GM21381 (cell line): Measurements from ENCODE around the gene UGT1A6.
"Not testable (repeated sequence)": the region's sequence is repeated elsewhere in the genome, so short reads cannot be mapped to it uniquely, and the experiment has no call there.

Experiments
- ATAC-seq: cut with Tn5 transposase; IDR thresholded peaks from one replicate; pipeline ENCODE4 v1.9.1; 2021; ENCODE audit warnings: mild to moderate bottlenecking, moderate library complexity; ENCODE audit not compliant: unreplicated experiment

UGT1A6 gene

GRCh38 chr2:233684640-233685039 is 8.1 kb upstream of the UGT1A6 start:
- no peak for ATAC-seq

GRCh38 chr2:233686928-233687327 is 5.8 kb upstream of the UGT1A6 start:
- ATAC-seq, result no peak

GRCh38 chr2:233688341-233688740 is 4.3 kb upstream of the UGT1A6 start:
- no peak for ATAC-seq

- no peak for ATAC-seq
Measured at GRCh38 chr2:233689031-233689430, 3.7 kb upstream of the UGT1A6 start.

- ATAC-seq, result no peak
Measured at GRCh38 chr2:233689501-233689900, 3.2 kb upstream of the UGT1A6 start.

- ATAC-seq, result no peak
Measured at GRCh38 chr2:233690444-233690843, 2.2 kb upstream of the UGT1A6 start.

GRCh38 chr2:233691443-233692433 is 952 bp upstream of the UGT1A6 start:
- ATAC-seq, result no peak

GRCh38 chr2:233693963-233694362 is 1.3 kb downstream of the UGT1A6 start:
- no peak for ATAC-seq

- ATAC-seq, result no peak
Measured at GRCh38 chr2:233698740-233699139, 6.0 kb downstream of the UGT1A6 start.

- no peak for ATAC-seq
Measured at GRCh38 chr2:233699424-233700027, 6.8 kb downstream of the UGT1A6 start.

GRCh38 chr2:233700028-233700635 is 7.4 kb downstream of the UGT1A6 start:
- ATAC-seq, result no peak

- not testable (repeated sequence) for ATAC-seq
Measured at GRCh38 chr2:233700842-233701241, 8.2 kb downstream of the UGT1A6 start.

GRCh38 chr2:233702238-233702637 is 9.5 kb downstream of the UGT1A6 start:
- no peak for ATAC-seq

- ATAC-seq, result no peak
Measured at GRCh38 chr2:233705911-233706506, 13.3 kb downstream of the UGT1A6 start.

GRCh38 chr2:233706720-233707119 is 14.0 kb downstream of the UGT1A6 start:
- ATAC-seq, result no peak

GRCh38 chr2:233707940-233708644 is 15.4 kb downstream of the UGT1A6 start:
- ATAC-seq, result no peak

- no peak for ATAC-seq
Measured at GRCh38 chr2:233708942-233709341, 16.3 kb downstream of the UGT1A6 start.

GRCh38 chr2:233711312-233712008 is 18.8 kb downstream of the UGT1A6 start:
- ATAC-seq, result no peak

- no peak for ATAC-seq
Measured at GRCh38 chr2:233712611-233713261, 20.0 kb downstream of the UGT1A6 start, which contains the start of gene UGT1A5. Gene UGT1A5 (plus strand): TSS chr2:233712907. CDS start chr2:233712992, 85 bp downstream.

GRCh38 chr2:233713262-233713615 is 20.5 kb downstream of the UGT1A6 start:
- no peak for ATAC-seq
